Mesendoderm (in vitro differentiated cells): ENCODE data around the gene SULF2.

Experiments used
- DNase-seq: peaks from one replicate; pipeline ENCODE4 v3.0.0; 2013
- H2AK5ac ChIP-seq: 2 replicates; pipeline ENCODE4 v1.6.1; 2013; ENCODE audit warnings: low read length, inconsistent platforms
- H2BK120ac ChIP-seq: 2 replicates; pipeline ENCODE4 v1.6.1; 2013; ENCODE audit warnings: low read depth, mild to moderate bottlenecking, low read length, moderate library complexity, mixed read lengths
- H2BK15ac ChIP-seq: replicated peaks from 2 replicates; pipeline ENCODE4 v1.6.1; 2013; ENCODE audit warnings: low read depth, mild to moderate bottlenecking, moderate library complexity
- H2BK5ac ChIP-seq: 2 replicates; pipeline ENCODE4 v1.6.1; 2013; ENCODE audit warnings: low read length, inconsistent platforms
- H3K18ac ChIP-seq: 2 replicates; pipeline ENCODE4 v1.6.1; 2013; ENCODE audit warnings: mild to moderate bottlenecking, low read length, mixed read lengths
- H3K23ac ChIP-seq: one replicate; pipeline ENCODE4 v1.6.1; 2013; ENCODE audit warnings: low read length
- H3K27ac ChIP-seq: 2 replicates; pipeline ENCODE4 v1.5.1; 2013; ENCODE audit warnings: low read depth, mild to moderate bottlenecking, inconsistent platforms, low read length, moderate library complexity
- H3K27me3 ChIP-seq: 2 replicates; pipeline ENCODE4 v1.6.1; 2013; ENCODE audit warnings: low read length, control low read depth, mild to moderate bottlenecking, inconsistent platforms; ENCODE audit not compliant: insufficient read depth, poor library complexity
- H3K36me3 ChIP-seq: 2 replicates; pipeline ENCODE4 v1.6.1; 2013; ENCODE audit warnings: low read length, inconsistent platforms; ENCODE audit not compliant: control insufficient read depth, insufficient read depth
- H3K4ac ChIP-seq: one replicate; pipeline ENCODE4 v1.6.1; 2013; ENCODE audit warnings: low read depth, mild to moderate bottlenecking, low read length, moderate library complexity
- H3K4me1 ChIP-seq: 2 replicates; pipeline ENCODE4 v1.6.1; 2013; ENCODE audit warnings: low read depth, low read length, inconsistent platforms; ENCODE audit not compliant: control insufficient read depth
- H3K4me2 ChIP-seq: 2 replicates; pipeline ENCODE4 v1.6.1; 2013; ENCODE audit warnings: low read length
- H3K4me3 ChIP-seq: 2 replicates; pipeline ENCODE4 v1.5.1; 2013; ENCODE audit warnings: mild to moderate bottlenecking, low read length
- H3K56ac ChIP-seq: one replicate; pipeline ENCODE4 v1.6.1; 2013; ENCODE audit warnings: low read length
- H3K79me1 ChIP-seq: 2 replicates; pipeline ENCODE4 v1.6.1; 2013; ENCODE audit warnings: low read length, inconsistent platforms
- H3K79me2 ChIP-seq: 2 replicates; pipeline ENCODE4 v1.6.1; 2013; ENCODE audit warnings: mild to moderate bottlenecking, low read length; ENCODE audit not compliant: control insufficient read depth, insufficient read depth
- H3K9ac ChIP-seq: 2 replicates; pipeline ENCODE4 v1.6.1; 2013; ENCODE audit warnings: low read length, inconsistent platforms
- H4K5ac ChIP-seq: one replicate; pipeline ENCODE4 v1.6.1; 2013; ENCODE audit warnings: low read length
- H4K8ac ChIP-seq: one replicate; pipeline ENCODE4 v1.6.1; 2013; ENCODE audit warnings: low read depth, mild to moderate bottlenecking, control low read depth, low read length, moderate library complexity
- WGBS: extraction: QIAGEN DNeasy Blood & Tissue Kit; methylation state at CpG from one replicate; pipeline ENCODE4 v1.1.7; 2013; ENCODE audit warnings: low lambda C conversion rate, missing lambda C conversion rate; ENCODE audit not compliant: insufficient coverage; ENCODE audit errors: extremely low coverage; 5-methylcytosine and 5-hydroxymethylcytosine counted together

SULF2 gene

GRCh38 chr20:47719625-47720024 is 65.7 kb downstream of the SULF2 start:
- Histone ChIP-seq H3K18ac (no peak overlapping the region), H3K4me2 (no peak overlapping the region)

GRCh38 chr20:47719211-47719610 is 66.1 kb downstream of the SULF2 start:
- WGBS: no CpG with 5 or more reads among the region's 4 CpGs
- no peak overlapping the region for H3K4me2 ChIP-seq
- H3K27ac ChIP-seq: no peak overlapping the region

More at GRCh38 chr20:47719625-47720024, 65.7 kb downstream of the SULF2 start:
- H3K9ac ChIP-seq: no peak overlapping the region
- H2AK5ac ChIP-seq: no peak overlapping the region
- no CpG with 5 or more reads among the region's 2 CpGs for WGBS
- no peak overlapping the region for H3K27ac ChIP-seq
- no peak overlapping the region for H3K4ac ChIP-seq
- H3K56ac ChIP-seq: no peak overlapping the region
- H4K8ac ChIP-seq: no peak overlapping the region
- no peaks in the 10 kb centered on the region for H3K27me3 ChIP-seq
- H3K79me2 ChIP-seq: no peaks in the 10 kb centered on the region
- H2BK120ac ChIP-seq: no peak overlapping the region
- no peaks in the 10 kb centered on the region for H3K36me3 ChIP-seq
- no peak overlapping the region for H3K23ac ChIP-seq
- H3K4me3 ChIP-seq: no peak overlapping the region
- no peak overlapping the region for H2BK15ac ChIP-seq
- H4K5ac ChIP-seq: no peak overlapping the region
- no peaks in the 10 kb centered on the region for H3K79me1 ChIP-seq
- peaks cover 2% of the 10 kb centered on the region for H3K4me1 ChIP-seq
- DNase-seq: no peak
- H2BK5ac ChIP-seq: no peak overlapping the region

GRCh38 chr20:47718398-47718797 is 66.9 kb downstream of the SULF2 start:
- no peak overlapping the region for H3K56ac ChIP-seq
- H3K27me3 ChIP-seq: no peaks in the 10 kb centered on the region
- no peak overlapping the region for H2AK5ac ChIP-seq
- WGBS: no CpG with 5 or more reads among the region's 4 CpGs
- H2BK5ac ChIP-seq: no peak overlapping the region
- no peaks in the 10 kb centered on the region for H3K36me3 ChIP-seq
- no peak overlapping the region for H2BK120ac ChIP-seq
- DNase-seq: no peak
- H3K79me2 ChIP-seq: no peaks in the 10 kb centered on the region
- no peak overlapping the region for H4K5ac ChIP-seq
- H2BK15ac ChIP-seq: no peak overlapping the region
- no peak overlapping the region for H3K4me2 ChIP-seq
- no peak overlapping the region for H3K4ac ChIP-seq
- H3K23ac ChIP-seq: no peak overlapping the region
- no peak overlapping the region for H3K27ac ChIP-seq
- H3K18ac ChIP-seq: no peak overlapping the region
- peaks cover 2% of the 10 kb centered on the region for H3K4me1 ChIP-seq
- no peak overlapping the region for H3K9ac ChIP-seq
- H3K79me1 ChIP-seq: no peaks in the 10 kb centered on the region
- H3K4me3 ChIP-seq: no peak overlapping the region
- no peak overlapping the region for H4K8ac ChIP-seq

More at GRCh38 chr20:47719211-47719610, 66.1 kb downstream of the SULF2 start:
- Histone ChIP-seq H3K4ac (no peak overlapping the region), H3K79me1 (no peaks in the 10 kb centered on the region), H4K8ac (no peak overlapping the region), H3K4me3 (no peak overlapping the region), H2BK15ac (no peak overlapping the region), H3K36me3 (no peaks in the 10 kb centered on the region), H2BK5ac (no peak overlapping the region), H4K5ac (no peak overlapping the region), H3K9ac (no peak overlapping the region), H2BK120ac (no peak overlapping the region), H3K23ac (no peak overlapping the region), H2AK5ac (no peak overlapping the region), H3K27me3 (no peaks in the 10 kb centered on the region), H3K18ac (no peak overlapping the region), H3K4me1 (peaks cover 2% of the 10 kb centered on the region), H3K79me2 (no peaks in the 10 kb centered on the region), H3K56ac (no peak overlapping the region)
- DNase-seq: no peak

- Histone ChIP-seq H2BK120ac (no peak overlapping the region), H3K4me1 (peaks cover 2% of the 10 kb centered on the region), H2BK15ac (no peak overlapping the region), H4K5ac (no peak overlapping the region), H3K27me3 (no peaks in the 10 kb centered on the region), H3K23ac (no peak overlapping the region), H2AK5ac (no peak overlapping the region), H3K79me1 (no peaks in the 10 kb centered on the region), H3K4me3 (no peak overlapping the region), H2BK5ac (no peak overlapping the region), H3K79me2 (no peaks in the 10 kb centered on the region), H4K8ac (no peak overlapping the region), H3K36me3 (no peaks in the 10 kb centered on the region), H3K9ac (no peak overlapping the region), H3K18ac (no peak overlapping the region), H3K4me2 (no peak overlapping the region), H3K56ac (no peak overlapping the region), H3K4ac (no peak overlapping the region), H3K27ac (no peak overlapping the region)
- no CpG with 5 or more reads among the region's 10 CpGs for WGBS
- DNase-seq: no peak
These were observed 67.9 kb downstream of the SULF2 start for GRCh38 chr20:47717421-47717820.

- H3K4ac ChIP-seq: no peak overlapping the region
- H3K79me2 ChIP-seq: no peaks in the 10 kb centered on the region
- no peak overlapping the region for H3K56ac ChIP-seq
- H3K36me3 ChIP-seq: no peaks in the 10 kb centered on the region
- DNase-seq: no peak
- no peak overlapping the region for H2BK15ac ChIP-seq
- H3K23ac ChIP-seq: no peak overlapping the region
- H3K27me3 ChIP-seq: no peaks in the 10 kb centered on the region
- H4K8ac ChIP-seq: no peak overlapping the region
- WGBS: no CpG with 5 or more reads among the region's 26 CpGs
- H3K9ac ChIP-seq: no peak overlapping the region
- H2AK5ac ChIP-seq: no peak overlapping the region
- H3K4me1 ChIP-seq: no peaks in the 10 kb centered on the region
- H2BK120ac ChIP-seq: no peak overlapping the region
- no peak overlapping the region for H2BK5ac ChIP-seq
- no peak overlapping the region for H3K27ac ChIP-seq
- no peak overlapping the region for H3K4me3 ChIP-seq
- H3K79me1 ChIP-seq: no peaks in the 10 kb centered on the region
- no peak overlapping the region for H3K4me2 ChIP-seq
- H3K18ac ChIP-seq: no peak overlapping the region
- H4K5ac ChIP-seq: no peak overlapping the region
These were observed 71.3 kb downstream of the SULF2 start for GRCh38 chr20:47713878-47714450.

GRCh38 chr20:47713163-47713562 is 72.1 kb downstream of the SULF2 start:
- H3K9ac ChIP-seq: no peak overlapping the region
- H3K4ac ChIP-seq: no peak overlapping the region
- no peak overlapping the region for H3K4me2 ChIP-seq
- no peaks in the 10 kb centered on the region for H3K4me1 ChIP-seq
- H4K8ac ChIP-seq: no peak overlapping the region
- no peak overlapping the region for H3K56ac ChIP-seq
- no peak overlapping the region for H2BK5ac ChIP-seq
- no peak overlapping the region for H3K23ac ChIP-seq
- no peak overlapping the region for H3K27ac ChIP-seq
- no peak for DNase-seq
- no peaks in the 10 kb centered on the region for H3K36me3 ChIP-seq
- no CpG with 5 or more reads among the region's 6 CpGs for WGBS
- H4K5ac ChIP-seq: no peak overlapping the region
- H3K79me2 ChIP-seq: no peaks in the 10 kb centered on the region
- no peaks in the 10 kb centered on the region for H3K27me3 ChIP-seq
- no peak overlapping the region for H3K18ac ChIP-seq
- no peaks in the 10 kb centered on the region for H3K79me1 ChIP-seq
- H2BK15ac ChIP-seq: no peak overlapping the region
- no peak overlapping the region for H3K4me3 ChIP-seq
- H2AK5ac ChIP-seq: no peak overlapping the region
- H2BK120ac ChIP-seq: no peak overlapping the region
